GM19397 (cell line): ENCODE data around the gene SOX1.

Experiments
- ATAC-seq: cut with Tn5 transposase; IDR thresholded peaks from one replicate; pipeline ENCODE4 v1.9.1; 2021; ENCODE audit warnings: mild to moderate bottlenecking, moderate library complexity; ENCODE audit not compliant: unreplicated experiment

The SOX1 gene

DNA sequence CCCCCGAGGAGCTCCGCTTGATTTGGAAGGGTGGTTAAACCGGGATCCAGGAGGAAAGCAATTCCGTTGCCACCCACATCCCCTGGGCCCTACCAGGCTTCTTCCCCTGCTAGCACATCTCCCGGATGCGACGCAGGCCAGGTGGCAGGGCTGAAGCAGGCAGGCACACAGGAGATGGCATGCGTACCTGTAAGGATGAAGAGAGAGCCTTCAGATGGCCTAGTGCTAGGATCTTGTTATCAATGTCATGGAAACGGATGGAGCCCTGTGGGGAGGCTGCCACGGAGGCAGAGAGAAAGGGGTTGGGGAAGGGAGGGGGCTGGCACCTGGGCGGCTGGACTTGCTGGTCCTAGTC is 8.5 kb upstream of the SOX1 start:
- no peak for ATAC-seq

DNA sequence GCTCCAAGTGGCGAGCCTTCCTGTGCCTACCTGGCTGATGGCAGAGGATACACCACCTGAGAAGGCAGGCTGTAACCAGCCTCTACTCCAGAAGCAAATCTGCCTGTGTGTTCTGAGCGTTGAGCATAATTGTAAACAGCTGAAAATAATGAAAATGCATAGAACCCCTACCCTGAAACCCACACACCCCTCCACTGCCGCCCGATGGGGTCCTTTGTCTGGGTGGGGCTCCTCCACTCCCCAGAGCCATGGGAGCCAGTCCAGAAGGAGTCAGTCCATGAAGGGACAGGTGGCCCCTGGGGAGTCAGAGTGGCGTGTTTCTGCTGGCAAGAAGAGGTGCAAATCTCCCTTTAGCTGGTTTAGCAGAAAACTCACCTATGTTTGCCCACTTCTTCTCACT is 8.0 kb upstream of the SOX1 start:
- no peak for ATAC-seq

DNA sequence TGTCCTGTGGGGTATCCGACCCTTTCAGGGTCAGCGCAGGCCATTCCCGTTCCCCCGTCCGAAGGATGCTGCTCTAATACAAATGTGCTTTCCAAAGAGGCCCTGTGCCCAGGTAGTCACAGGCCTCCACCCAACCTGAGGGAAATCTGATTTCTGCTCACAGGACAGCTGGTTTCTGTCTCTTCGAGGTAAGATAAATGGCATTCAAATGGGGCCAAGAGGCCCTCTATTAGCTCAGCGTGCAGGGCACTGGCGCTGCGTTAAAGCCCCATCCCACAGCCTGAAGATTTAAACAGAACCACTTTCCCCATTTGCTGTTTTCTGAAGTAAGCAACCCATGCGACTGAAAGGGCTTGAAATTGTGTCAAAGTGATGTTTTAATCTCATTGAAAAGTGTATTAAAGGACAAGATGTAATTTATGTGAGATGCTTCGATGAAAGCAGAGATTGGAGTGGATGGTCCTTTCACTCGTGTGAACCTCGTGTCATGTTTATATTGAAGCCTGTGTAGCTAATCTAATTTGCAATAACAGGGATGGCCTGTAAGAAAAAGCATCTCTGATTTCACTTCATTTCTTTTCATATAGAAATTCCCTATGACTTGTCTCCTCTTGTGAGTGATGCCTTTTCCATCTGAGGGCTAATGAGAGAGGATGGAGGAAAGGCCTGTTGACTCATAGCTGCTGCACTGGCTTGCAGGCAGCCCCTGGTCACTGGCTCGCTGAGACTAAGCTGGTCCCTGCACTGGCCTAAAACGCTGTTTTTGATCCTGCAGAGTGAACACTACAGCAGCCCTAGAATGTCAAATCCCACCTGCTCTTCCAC is 7.3 kb upstream of the SOX1 start:
- no peak for ATAC-seq

DNA sequence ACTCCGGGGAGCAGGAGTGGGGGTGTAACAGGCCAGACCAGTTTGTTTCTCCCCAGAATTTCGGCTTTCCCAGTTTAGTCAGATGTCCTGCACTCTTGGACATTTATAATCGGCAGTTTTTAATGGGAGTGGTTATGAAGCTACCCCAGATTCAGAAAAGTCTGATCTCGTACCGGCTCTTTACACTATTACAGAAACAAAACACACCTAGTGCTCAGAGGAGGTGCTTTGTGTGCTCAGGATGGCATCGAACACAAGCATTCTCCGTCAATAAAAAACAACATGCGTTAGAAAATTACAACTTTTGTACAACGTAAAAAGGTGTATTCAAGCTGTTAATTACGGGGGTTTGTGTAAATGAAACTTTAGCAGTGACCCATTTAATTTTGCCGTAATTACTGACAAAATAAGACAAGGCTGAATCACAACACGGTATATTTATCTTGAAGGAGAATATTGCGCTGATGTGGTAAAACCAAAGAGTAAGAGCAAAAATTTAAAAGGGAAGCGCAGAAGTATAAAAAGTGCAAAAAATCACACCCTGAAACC is 6.6 kb upstream of the SOX1 start:
- ATAC-seq: no peak

DNA sequence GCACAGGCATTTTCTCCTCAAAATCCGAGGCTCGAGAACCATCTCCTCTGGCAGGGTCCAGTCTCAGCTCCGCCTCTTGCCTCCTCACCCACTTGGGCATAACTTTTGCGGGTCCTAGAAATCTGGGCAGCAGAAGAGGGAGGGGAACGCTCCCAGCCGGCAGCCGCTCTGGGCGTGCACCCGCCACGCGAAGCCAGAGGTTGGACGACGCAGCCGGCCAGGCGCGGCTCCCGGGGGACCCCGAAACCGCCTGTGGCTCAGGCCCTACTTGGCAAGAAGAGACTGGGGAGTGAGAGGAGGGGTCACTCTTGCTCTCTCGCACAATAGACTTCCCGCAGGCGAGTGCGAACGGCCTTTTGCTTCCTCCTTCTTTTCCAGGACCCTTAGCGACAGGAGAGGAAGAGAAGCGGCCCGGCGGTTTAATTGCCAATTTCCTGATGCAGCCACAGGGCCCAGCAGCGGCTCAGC is 6.0 kb upstream of the SOX1 start:
- ATAC-seq: no peak

DNA sequence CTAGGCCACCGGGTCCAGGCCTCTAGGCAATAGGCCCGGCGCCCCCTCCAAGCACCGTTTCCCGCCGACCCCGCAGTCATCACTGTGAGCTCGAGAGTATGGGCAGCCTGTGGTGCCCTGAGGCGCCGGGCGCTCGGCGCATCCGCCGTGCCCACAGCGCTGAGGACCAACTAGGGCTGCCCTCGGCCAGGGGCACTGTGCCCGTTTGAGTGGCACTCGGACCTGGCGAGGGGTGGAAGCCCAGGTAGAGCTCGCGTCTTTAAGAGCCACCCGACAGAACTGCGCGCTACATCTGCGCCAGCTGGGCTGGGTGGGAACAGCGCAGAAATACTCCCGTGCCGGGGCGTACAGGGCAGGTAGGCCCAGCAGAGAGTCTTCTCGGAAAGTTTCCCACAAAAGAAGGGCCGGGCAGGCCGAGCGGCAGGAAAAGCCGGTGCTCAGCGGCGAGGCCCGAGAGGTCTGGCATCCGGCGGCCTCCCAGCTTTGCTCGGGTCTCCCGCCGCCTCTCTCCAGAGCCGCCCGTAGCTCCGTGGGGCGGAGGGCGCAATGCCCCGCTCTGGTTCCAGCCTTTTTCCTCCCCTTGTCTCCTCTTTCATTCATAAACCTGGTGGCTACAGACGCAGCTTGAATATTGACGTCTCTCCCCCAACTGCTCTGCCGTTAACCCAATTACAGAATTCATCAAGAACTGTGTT is 5.4 kb upstream of the SOX1 start:
- no peak for ATAC-seq

DNA sequence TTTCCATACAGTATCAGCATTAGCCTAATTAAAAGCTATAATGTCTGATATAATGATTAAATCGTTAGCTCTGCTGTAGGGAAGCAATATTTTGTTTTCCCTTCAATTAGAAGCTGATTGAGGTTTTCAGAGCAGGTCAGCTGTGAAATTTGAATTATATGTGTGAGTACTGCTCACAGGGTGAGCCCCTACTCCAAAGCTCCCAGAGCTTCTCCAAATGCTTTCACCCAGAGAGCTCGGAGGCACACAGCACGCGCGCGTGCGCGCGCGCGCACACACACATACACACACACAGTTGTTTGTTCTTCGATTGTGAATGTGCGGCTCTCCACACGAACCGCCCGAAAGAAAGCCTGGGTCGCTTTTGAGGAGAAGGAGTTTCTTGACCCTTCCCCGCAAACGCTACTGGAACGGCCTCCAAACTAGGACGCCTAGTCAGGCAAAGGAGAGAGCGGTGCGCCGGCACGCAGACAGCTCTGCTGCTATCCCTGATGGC is 4.8 kb upstream of the SOX1 start:
- no peak for ATAC-seq

DNA sequence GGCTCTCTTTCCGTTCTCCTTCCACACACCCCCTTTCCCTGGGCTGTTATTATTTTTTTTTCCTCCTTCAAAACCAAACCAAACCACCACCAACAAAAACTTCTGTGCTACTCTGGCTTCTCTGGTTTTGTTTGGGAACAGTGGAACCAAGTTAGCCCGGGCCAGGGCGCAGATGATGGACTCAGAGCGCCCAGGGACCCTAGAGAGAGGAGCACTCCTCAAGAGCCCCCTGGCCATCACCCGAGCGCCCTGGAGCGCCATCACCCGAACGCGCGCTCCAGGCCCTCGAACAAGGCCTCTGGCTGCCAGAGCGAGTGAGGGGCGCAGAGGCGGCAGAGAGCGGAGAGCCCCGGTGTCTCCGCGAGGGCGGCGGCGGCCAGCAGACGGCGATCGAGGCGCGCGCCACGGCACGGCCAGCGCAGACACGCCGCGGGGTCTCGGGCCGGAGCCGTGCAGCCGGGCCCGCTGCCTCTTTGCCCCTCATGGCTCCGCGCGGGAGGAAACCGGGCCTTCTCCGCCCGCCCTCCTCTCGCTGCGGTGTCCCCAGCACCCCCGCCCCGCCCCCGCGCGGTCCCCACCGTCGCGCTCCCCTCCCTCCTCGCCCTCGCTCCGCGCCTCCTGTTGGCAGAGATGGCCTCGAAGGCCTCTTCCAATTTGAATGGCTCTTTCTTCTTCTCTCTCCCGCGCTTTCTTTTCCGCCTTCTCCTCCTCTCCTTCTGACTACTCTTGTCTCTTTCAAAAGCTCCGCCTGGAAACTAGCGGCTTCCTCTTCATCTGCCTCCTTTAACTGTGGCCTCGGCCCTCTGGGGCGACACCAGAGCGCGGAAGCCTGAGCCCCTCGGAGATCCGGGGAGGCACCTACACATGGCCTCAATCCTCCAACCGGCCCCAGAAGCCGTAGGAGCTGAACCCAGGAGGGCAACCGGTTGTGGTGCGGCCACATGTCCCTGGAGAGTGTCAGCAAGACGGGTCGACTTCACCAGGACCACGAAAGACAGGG is 4.1 kb upstream of the SOX1 start:
- ATAC-seq: no peak

GRCh38 chr13:112063807-112064206 is 3.1 kb upstream of the SOX1 start:
- ATAC-seq: no peak

DNA sequence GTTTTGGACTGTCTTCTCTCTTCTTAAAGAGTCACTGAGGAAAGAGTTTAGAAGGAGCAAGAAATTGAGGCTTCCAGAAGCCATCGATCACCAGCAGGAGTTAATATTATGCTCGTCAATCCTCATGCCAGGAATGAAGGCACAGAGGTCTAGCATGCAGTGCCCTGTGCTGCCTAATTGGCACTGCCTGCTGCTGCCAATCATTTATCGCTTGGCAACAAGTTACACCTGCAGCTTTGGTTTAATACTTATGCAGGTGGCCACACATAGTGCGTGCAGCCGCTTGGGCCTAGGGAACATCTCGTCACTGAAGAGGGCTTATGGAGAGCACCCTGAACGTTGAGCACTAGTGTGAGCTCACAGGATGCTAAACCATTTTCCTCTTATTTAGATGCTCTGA is 2.7 kb upstream of the SOX1 start:
- ATAC-seq: no peak

- ATAC-seq: no peak
These were observed 1.5 kb upstream of the SOX1 start for GRCh38 chr13:112065521-112065866.

DNA sequence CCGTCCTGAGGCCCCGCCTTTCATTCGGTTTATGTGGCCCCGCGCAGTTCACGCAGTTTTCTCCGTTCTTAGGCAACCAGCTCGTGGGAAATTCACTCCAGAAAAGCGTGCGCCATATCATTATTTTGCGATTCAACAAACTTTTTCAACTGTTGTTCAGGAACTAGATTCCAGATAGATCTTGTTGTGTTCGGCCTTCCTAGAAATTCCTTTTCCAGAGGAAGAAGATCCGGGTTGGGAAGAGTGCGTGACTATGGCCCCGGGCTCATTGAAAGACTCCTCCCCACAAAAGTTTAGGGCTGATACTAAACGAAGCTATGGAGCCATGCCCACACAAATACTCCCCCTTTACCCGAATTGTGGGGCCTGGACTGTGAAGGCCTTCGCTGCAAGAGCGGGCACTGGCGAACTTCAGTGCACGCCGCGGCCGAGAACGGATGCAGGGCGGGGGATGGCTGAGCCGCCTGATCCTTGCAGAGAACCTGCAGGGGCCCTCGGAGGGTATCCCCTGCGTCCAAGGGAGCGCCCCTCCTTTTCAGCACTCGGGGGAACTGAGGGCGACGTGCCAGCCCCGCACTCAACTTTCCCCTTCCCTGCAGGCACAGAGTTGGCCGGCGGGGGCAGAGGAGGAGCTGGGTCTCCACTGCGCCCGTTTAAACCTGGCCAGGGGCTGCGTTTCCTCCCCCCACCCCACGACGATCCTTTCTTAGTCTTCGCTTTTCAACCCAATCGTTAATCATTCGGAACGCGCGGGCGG is 904 bp upstream of the SOX1 start:
- ATAC-seq: no peak

DNA sequence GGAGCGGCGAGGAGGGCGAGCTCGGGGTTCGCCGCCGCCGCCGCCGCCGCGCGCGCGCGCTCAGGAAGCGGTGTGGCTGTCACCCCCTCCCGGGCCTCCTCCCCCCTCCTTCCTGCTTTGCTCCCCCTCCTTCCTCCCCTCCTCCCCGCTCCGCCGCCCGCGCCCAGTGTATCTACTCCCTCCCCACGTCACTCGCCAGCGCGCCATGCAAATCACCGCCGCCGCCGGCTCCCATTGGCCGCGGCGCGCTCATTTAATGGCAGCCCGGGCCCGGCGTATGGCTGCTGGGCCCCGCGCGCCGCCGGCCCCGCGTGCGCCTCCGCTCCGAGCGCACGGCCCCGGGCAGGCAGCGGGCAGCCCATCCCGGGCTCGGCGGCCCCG is 335 bp upstream of the SOX1 start:
- no peak for ATAC-seq

DNA sequence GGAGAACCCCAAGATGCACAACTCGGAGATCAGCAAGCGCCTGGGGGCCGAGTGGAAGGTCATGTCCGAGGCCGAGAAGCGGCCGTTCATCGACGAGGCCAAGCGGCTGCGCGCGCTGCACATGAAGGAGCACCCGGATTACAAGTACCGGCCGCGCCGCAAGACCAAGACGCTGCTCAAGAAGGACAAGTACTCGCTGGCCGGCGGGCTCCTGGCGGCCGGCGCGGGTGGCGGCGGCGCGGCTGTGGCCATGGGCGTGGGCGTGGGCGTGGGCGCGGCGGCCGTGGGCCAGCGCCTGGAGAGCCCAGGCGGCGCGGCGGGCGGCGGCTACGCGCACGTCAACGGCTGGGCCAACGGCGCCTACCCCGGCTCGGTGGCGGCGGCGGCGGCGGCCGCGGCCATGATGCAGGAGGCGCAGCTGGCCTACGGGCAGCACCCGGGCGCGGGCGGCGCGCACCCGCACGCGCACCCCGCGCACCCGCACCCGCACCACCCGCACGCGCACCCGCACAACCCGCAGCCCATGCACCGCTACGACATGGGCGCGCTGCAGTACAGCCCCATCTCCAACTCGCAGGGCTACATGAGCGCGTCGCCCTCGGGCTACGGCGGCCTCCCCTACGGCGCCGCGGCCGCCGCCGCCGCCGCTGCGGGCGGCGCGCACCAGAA is 1.1 kb downstream of the SOX1 start:
- no peak for ATAC-seq

- ATAC-seq: no peak
These were observed 1.7 kb downstream of the SOX1 start for GRCh38 chr13:112068540-112069060.

- ATAC-seq: no peak
These were observed 2.3 kb downstream of the SOX1 start for GRCh38 chr13:112069061-112069844.

GRCh38 chr13:112069845-112070251 is 2.9 kb downstream of the SOX1 start:
- ATAC-seq: no peak

DNA sequence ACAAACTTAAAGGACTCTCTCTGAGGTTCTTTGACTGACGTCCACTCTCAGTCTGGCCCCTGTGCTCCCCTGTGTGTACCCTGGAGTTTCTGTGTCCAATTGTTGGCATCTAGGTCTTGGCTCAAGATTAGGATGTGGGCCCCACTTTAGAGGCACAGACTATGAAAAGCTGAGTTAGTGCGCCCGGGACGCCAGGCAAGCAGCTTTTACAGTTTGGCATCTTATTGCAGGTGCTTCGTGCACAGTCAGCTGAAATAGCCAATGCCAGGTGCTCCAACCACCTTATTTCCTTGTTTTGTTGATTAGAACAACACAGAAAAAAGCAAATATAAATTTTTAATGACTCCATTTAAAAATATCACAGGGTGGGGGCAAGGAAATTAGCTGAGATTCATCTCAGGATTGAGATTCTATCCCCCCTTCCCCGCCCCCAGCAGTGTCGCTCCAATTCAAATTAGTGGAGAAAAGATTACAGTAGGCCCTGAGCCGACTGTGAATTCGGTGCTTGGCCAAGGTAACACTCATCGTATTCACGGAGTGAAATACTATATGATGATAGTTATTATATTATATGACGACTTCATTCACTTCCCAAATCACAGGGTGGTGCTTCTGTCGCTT is 4.3 kb downstream of the SOX1 start:
- ATAC-seq: no peak
